CD4-positive, alpha-beta T cell treated with Interleukin-6 at 100 ng/mL for 8 hours (primary cell): ENCODE results near the gene RETN.

ENCODE experiments used
- DNase-seq: peaks from one replicate; pipeline ENCODE4 v3.0.0-alpha.2; 2020; ENCODE audit warnings: mixed read lengths, low spot score

Gene RETN

GRCh38 chr19:7706188-7706954, 37.5 kb downstream of the RETN start:
- DNase-seq: no peak

DNA sequence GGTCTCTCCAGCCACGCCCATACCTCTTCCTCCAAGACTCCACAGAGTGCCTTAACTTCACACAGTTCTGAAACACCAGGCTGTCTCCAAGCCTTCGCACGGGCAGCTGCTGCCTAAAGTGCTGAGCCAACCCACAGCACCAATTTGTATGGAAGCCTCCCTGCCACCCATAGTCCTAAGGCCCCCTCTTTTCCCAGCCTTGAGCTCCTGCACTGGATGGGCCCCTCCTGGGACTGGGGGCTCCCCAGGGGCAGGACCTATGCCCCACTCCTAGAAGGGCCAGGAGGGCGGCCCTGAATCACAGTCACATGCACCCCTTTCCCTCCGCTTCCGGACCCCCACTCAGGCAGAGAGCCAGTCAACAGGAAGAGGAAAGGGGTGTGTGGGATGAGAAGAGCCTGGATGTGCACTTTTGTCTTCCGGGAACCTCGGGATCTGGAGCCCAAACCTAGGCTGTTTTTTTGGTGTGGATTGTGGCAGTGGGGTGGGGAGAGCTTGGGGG, 38.2 kb downstream of the RETN start:
- no peak for DNase-seq

- no peak for DNase-seq
Observed at GRCh38 chr19:7709932-7710460, 41.1 kb downstream of the RETN start.

DNA sequence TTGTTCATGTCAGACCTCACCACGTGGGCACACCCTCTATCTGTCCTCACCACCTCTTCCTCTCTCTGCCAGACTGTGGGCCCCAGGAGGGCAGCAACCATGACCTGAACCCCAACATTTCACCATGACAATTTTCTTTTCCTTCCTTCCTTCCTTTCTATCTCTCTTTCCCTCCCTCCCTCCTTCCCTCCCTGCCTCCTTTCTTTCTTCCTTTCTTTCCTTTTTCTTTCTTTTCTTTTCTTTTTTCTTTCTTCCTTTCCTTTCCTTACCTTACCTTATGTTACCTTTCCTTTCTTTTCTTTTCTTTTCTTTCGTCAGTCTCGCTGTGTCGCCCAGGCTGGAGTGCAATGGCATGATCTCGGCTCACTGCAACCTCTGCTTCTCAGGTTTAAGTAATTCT, 41.8 kb downstream of the RETN start:
- no peak for DNase-seq

- DNase-seq: no peak
Observed at GRCh38 chr19:7715671-7716070, 46.8 kb downstream of the RETN start.

DNA sequence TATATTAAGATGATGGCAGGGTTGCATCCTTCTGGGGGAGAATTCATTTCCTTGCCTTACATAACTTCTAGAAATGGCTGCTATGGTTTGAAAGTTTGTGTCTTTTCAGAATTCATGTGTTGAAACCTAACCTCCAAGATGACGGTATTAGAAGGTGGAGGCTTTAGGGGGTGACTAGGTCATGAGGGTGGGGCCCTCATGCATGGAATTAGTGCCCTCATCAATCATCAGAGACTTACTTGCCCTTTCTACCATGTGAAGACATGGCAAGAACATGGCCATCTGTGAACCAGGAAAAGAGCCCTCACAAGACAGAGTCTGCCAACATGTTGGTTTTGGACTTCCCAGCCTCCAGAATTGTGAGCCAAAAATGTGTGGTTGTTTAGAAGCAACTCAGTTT, 47.9 kb downstream of the RETN start:
- DNase-seq: no peak

- DNase-seq: no peak
Observed at GRCh38 chr19:7718668-7719067, 49.8 kb downstream of the RETN start.
